Activated CD8-positive, alpha-beta T cell treated with anti-CD3 and anti-CD28 coated beads, Interleukin-2, amount 10 ng/mL, durations not matched to agents 7 days and 5 days (primary cell): ENCODE data around the gene GMEB1. TPM values are rescaled to one million over a fixed set of nuclear protein-coding genes. Genes with fewer than 3 reads are reported as not detected.
"Not testable (repeated sequence)": the region's sequence is repeated elsewhere in the genome, so short reads cannot be mapped to it uniquely, and the experiment has no call there.

Source experiments
- ATAC-seq: fragments of 150-1000 bp; cut with Tn5 transposase; one replicate; pipeline ENCODE4 v1.10.0; 2021; ENCODE audit warnings: moderate library complexity
- CTCF ChIA-PET: fragments of 350-600 bp; sonication (Branson Sonifier 250); formaldehyde crosslinking; loops from one replicate; lab custom pipeline; 2021; ENCODE audit warnings: antibody characterized with exemption; lab: Charles Lee
- POLR2A ChIA-PET: fragments of 350-600 bp; sonication (Branson Sonifier 250); formaldehyde crosslinking; loops from one replicate; lab custom pipeline; 2021; ENCODE audit warnings: antibody characterized with exemption; lab: Charles Lee
- DNase-seq: peaks from one replicate; pipeline ENCODE4 v3.0.0-alpha.2; 2020
- H3K27ac Mint-ChIP-seq: one replicate; pipeline ENCODE4 v1.8.0; 2021; ENCODE audit warnings: mild to moderate bottlenecking, mixed read lengths
- H3K27me3 Mint-ChIP-seq: one replicate; pipeline ENCODE4 v1.8.0; 2021; ENCODE audit warnings: low read depth, mixed read lengths
- H3K36me3 Mint-ChIP-seq: one replicate; pipeline ENCODE4 v1.8.0; 2021; ENCODE audit warnings: low read depth, mixed read lengths
- H3K4me1 Mint-ChIP-seq: one replicate; pipeline ENCODE4 v1.8.0; 2021; ENCODE audit warnings: low read depth, mixed read lengths
- H3K4me3 Mint-ChIP-seq: one replicate; pipeline ENCODE4 v1.8.0; 2021; ENCODE audit warnings: mild to moderate bottlenecking, mixed read lengths
- H3K9me3 Mint-ChIP-seq: one replicate; pipeline ENCODE4 v1.8.0; 2022; ENCODE audit warnings: mixed read lengths; ENCODE audit not compliant: insufficient read depth
- total RNA-seq, 2 experiments: library from RNA; stranded (reverse); gene quantifications; one replicate each; pipeline ENCODE4 v1.2.3, GENCODE V29; 2021

The GMEB1 gene
- 10 to 100 TPM; 35.5 to 36.4 TPM for total RNA-seq

DNA sequence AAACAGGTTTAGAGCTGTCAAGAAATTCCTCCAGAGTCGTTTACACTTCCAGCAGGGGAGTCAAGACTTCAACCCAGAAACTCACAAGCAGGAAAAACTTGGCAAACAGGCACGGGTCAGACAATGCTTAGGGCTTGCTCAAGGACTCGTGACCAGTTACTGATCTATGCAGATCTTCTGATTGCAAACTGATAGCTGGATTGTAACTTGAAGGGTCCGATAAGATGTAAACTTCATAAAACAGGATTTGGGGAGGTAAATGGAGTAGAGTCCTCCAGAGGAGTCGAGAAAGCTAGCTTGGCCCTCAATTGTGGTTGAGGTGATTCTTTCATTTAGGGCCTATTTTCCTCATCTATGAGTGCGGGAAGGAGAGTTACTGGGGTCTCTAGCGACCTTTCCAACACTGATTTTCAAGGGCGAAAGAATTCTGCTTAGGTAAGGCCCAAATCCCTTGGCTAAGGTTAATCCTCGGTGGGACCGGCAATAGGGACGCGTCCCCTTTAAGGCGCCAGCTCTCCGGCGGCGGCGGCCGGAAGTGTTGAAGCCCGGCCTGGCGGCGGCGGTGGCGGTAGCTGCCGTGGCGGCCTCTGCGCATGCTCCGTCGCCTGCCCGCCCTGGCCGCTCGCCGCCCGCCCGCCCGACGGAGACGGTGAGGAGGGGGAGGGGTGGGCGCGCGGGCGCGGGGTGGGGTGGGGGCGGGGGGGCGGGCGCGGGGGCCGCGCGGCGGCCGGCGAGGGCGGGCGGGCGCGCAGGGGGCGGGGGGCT is at the start of gene GMEB1:
Gene GMEB1 (plus strand): TSS at position 594 of the 765 bp plus-strand sequence. CDS start 14,829 bp downstream, outside the sequence.
- ChIA-PET CTCF (interaction anchor here (0.6 to 2.4 kb wide), 9 partner anchors 20 to 209 kb away, joined by 3 to 26 read pairs (median 5); partner anchors contain the start of genes RNU11, TAF12 and YTHDF2), POLR2A (interaction anchor here (0.6 to 7.4 kb wide), 24 partner anchors 9 to 419 kb away, joined by 3 to 185 read pairs (median 4); partner anchors contain the start of genes MED18, RCC1, RNU11 and SESN2)
- Mint-ChIP-seq H3K27me3 (no peaks in the 10 kb centered on the region), H3K27ac (peak within 1 kb of the TSS; percentile 96), H3K36me3 (peaks cover 5% of the 10 kb centered on the region), H3K4me3 (peak within 1 kb of the TSS; percentile 87), H3K9me3 (no peaks in the 10 kb centered on the region), H3K4me1 (peaks cover 10% of the 10 kb centered on the region)
- peak; percentile 89 for DNase-seq
- peak; percentile 76 for ATAC-seq

DNA sequence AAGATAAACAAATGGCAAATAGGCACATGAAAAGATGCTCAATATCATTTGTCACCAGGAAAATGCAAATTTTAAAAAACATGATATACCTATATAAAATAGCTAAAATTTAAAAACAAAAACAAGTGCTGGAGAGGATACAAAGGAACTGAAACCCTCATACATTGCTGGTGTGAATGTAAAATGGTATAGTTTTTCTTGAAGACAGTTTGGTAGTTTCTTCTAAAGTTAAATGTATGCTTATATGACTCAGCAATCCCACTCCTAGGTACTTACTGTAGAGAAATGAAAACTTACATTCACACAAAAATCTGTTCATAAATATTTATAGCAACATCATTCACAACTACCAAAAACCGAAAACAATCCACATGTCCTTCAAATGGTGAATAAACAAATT is 36.9 kb upstream of the GMEB1 start:
- DNase-seq (no peak), ATAC-seq (no peak)
- Mint-ChIP-seq H3K9me3 (no peaks in the 10 kb centered on the region), H3K27ac (no peak overlapping the region), H3K4me1 (no peaks in the 10 kb centered on the region), H3K27me3 (no peaks in the 10 kb centered on the region), H3K36me3 (peaks cover 2% of the 10 kb centered on the region), H3K4me3 (no peak overlapping the region)
- ChIA-PET POLR2A (no interaction called here), CTCF (interaction anchor here (1.1 to 2.3 kb wide), 2 partner anchors 9 to 105 kb away, joined by 3 to 6 read pairs; partner anchors contain the start of gene YTHDF2)

DNA sequence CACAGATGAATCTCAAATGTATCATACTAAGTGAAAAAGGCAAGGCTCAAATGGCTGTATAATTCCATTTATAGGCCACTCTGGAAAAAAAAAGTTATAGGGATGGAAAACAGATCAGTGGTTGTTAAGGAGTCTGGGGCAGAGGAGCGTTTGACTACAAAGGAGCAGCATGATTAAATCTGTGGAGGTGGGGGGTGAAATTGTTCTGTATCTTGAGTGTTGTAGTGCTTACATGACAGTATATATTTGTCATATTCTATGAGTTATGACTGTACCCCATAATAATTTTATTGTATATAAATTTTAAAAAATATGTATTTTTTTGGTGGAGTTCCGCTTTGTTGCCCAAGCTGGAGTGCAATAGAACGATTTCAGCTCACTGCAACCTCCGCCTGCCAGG is 36.0 kb upstream of the GMEB1 start:
- Mint-ChIP-seq H3K27me3 (no peaks in the 10 kb centered on the region), H3K36me3 (peaks cover 2% of the 10 kb centered on the region), H3K9me3 (no peaks in the 10 kb centered on the region), H3K27ac (no peak overlapping the region), H3K4me1 (no peaks in the 10 kb centered on the region), H3K4me3 (no peak overlapping the region)
- ATAC-seq (no peak), DNase-seq (no peak)
- POLR2A ChIA-PET, result interaction anchor here (0.6 to 1.1 kb wide), 2 partner anchors 15 to 37 kb away, joined by 3 read pairs; no protein-coding TSS in a partner anchor
- CTCF ChIA-PET, result no interaction called here

- H3K36me3 Mint-ChIP-seq, result peaks cover 7% of the 10 kb centered on the region
- POLR2A ChIA-PET, result interaction anchor here (0.6 to 5.0 kb wide), 7 partner anchors 8 to 192 kb away, joined by 3 to 59 read pairs (median 4); partner anchors contain the start of genes GMEB1 and YTHDF2
- DNase-seq (peak; percentile 60), ATAC-seq (no peak)
- H3K27ac Mint-ChIP-seq, result no peak overlapping the region
- CTCF ChIA-PET, result interaction anchor here (0.5 to 3.2 kb wide), 18 partner anchors 10 to 592 kb away, joined by 3 to 30 read pairs (median 4); partner anchors contain the start of genes GMEB1, RCC1 and YTHDF2
- no peaks in the 10 kb centered on the region for H3K27me3 Mint-ChIP-seq
- H3K4me3 Mint-ChIP-seq, result peak overlapping the region; percentile 99
- no peaks in the 10 kb centered on the region for H3K9me3 Mint-ChIP-seq
- peaks cover 39% of the 10 kb centered on the region for H3K4me1 Mint-ChIP-seq
These were observed 27.8 kb upstream of the GMEB1 start for GRCh38 chr1:28640766-28641165.

- peaks cover 7% of the 10 kb centered on the region for H3K36me3 Mint-ChIP-seq
- H3K27ac Mint-ChIP-seq, result peak overlapping the region; percentile 99
- no peaks in the 10 kb centered on the region for H3K9me3 Mint-ChIP-seq
- peaks cover 44% of the 10 kb centered on the region for H3K4me1 Mint-ChIP-seq
- ATAC-seq (peak; percentile 24), DNase-seq (no peak)
- no peaks in the 10 kb centered on the region for H3K27me3 Mint-ChIP-seq
- POLR2A ChIA-PET, result interaction anchor here (0.6 to 5.0 kb wide), 23 partner anchors 10 to 585 kb away, joined by 3 to 59 read pairs (median 5); partner anchors contain the start of genes ATP5IF1, GMEB1, MED18 and RCC1
- H3K4me3 Mint-ChIP-seq, result peak overlapping the region; percentile 99
- CTCF ChIA-PET, result interaction anchor here (0.6 to 3.9 kb wide), 12 partner anchors 26 to 560 kb away, joined by 3 to 36 read pairs (median 7); partner anchors contain the start of genes GMEB1, SRSF4 and YTHDF2
These were observed 26.3 kb upstream of the GMEB1 start for GRCh38 chr1:28642056-28642846.

- Mint-ChIP-seq H3K9me3 (no peaks in the 10 kb centered on the region), H3K27ac (peak within 1 kb of the TSS; percentile 99), H3K4me1 (peaks cover 51% of the 10 kb centered on the region), H3K27me3 (no peaks in the 10 kb centered on the region), H3K36me3 (peaks cover 7% of the 10 kb centered on the region), H3K4me3 (peak within 1 kb of the TSS; percentile 99)
- ATAC-seq (peak; percentile 90), DNase-seq (peak; percentile 94)
- POLR2A ChIA-PET, result interaction anchor here (0.6 to 5.0 kb wide), 27 partner anchors 14 to 586 kb away, joined by 3 to 59 read pairs (median 4); partner anchors contain the start of genes ATP5IF1, GMEB1, MED18 and RCC1
- CTCF ChIA-PET, result interaction anchor here (0.6 to 3.9 kb wide), 14 partner anchors 26 to 560 kb away, joined by 3 to 36 read pairs (median 4); partner anchors contain the start of genes GMEB1, SRSF4 and YTHDF2
These were observed 25.5 kb upstream of the GMEB1 start, which contains the start of gene TAF12 for GRCh38 chr1:28642847-28643635. TAF12 (minus strand) TSS chr1:28643067; CDS start chr1:28622081, 20,986 bp downstream.

GRCh38 chr1:28644494-28644893 is 24.1 kb upstream of the GMEB1 start:
- peaks cover 7% of the 10 kb centered on the region for H3K36me3 Mint-ChIP-seq
- ChIA-PET CTCF (interaction anchor here (1.2 to 3.9 kb wide), 4 partner anchors 92 to 537 kb away, joined by 4 to 36 read pairs (median 13); partner anchors contain the start of genes SRSF4 and YTHDF2), POLR2A (interaction anchor here (1.9 to 5.0 kb wide), 6 partner anchors 25 to 139 kb away, joined by 10 to 59 read pairs (median 26); partner anchors contain the start of genes GMEB1, RCC1, TRNAU1AP and YTHDF2)
- H3K27ac Mint-ChIP-seq, result peak overlapping the region; percentile 99
- ATAC-seq (no peak), DNase-seq (no peak)
- H3K4me3 Mint-ChIP-seq, result peak overlapping the region; percentile 99
- no peaks in the 10 kb centered on the region for H3K9me3 Mint-ChIP-seq
- no peaks in the 10 kb centered on the region for H3K27me3 Mint-ChIP-seq
- peaks cover 60% of the 10 kb centered on the region for H3K4me1 Mint-ChIP-seq

DNA sequence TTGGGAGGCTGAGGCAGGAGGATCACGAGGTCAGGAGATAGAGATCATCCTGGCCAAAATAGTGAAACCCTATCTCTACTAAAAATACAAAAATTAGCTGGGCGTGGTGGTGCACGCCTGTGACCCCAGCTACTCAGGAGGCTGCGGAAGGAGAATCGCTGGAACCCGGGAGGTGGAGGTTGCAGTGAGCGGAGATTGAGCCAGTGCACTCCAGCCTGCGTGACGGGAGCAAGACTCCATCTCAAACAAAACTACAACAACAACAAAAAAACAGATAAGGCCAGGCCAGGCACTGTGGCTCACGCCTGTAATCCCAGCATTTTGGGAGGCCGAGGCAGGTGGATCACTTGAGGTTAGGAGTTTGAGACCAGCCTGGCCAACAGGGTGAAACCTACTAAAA is 23.2 kb upstream of the GMEB1 start:
- ChIA-PET CTCF (interaction anchor here (1.0 to 3.9 kb wide), 3 partner anchors 23 to 536 kb away, joined by 3 to 36 read pairs (median 13); partner anchors contain the start of genes GMEB1, SRSF4 and YTHDF2), POLR2A (interaction anchor here (3.2 kb wide), 1 partner anchor 24 kb away, joined by 53 read pairs; the partner anchor contains the start of gene GMEB1)
- DNase-seq, H3K27ac Mint-ChIP-seq, ATAC-seq, H3K27me3 Mint-ChIP-seq, H3K36me3 Mint-ChIP-seq, H3K9me3 Mint-ChIP-seq: not testable (repeated sequence)
- Mint-ChIP-seq H3K4me3 (peak overlapping the region; percentile 15), H3K4me1 (peaks cover 53% of the 10 kb centered on the region)

GRCh38 chr1:28646040-28646439 is 22.5 kb upstream of the GMEB1 start:
- Mint-ChIP-seq H3K9me3 (no peaks in the 10 kb centered on the region), H3K4me3 (no peak overlapping the region), H3K36me3 (peaks cover 7% of the 10 kb centered on the region), H3K27me3 (no peaks in the 10 kb centered on the region), H3K4me1 (peaks cover 47% of the 10 kb centered on the region), H3K27ac (peak overlapping the region; percentile 51)
- ChIA-PET POLR2A (interaction anchor here (1.2 kb wide), 1 partner anchor 91 kb away, joined by 3 read pairs; the partner anchor contains the start of gene YTHDF2), CTCF (no interaction called here)
- no peak for DNase-seq
- ATAC-seq, result no peak

- Mint-ChIP-seq H3K27ac (peak overlapping the region; percentile 99), H3K27me3 (no peaks in the 10 kb centered on the region), H3K36me3 (peaks cover 2% of the 10 kb centered on the region), H3K9me3 (no peaks in the 10 kb centered on the region), H3K4me1 (peaks cover 35% of the 10 kb centered on the region), H3K4me3 (peak overlapping the region; percentile 84)
- ATAC-seq (peak; percentile 66), DNase-seq (peak; percentile 94)
- ChIA-PET POLR2A (interaction anchor here (0.6 to 4.6 kb wide), 42 partner anchors 9 to 555 kb away, joined by 3 to 185 read pairs (median 4); partner anchors contain the start of genes ATP5IF1, EPB41, GMEB1 and RCC1), CTCF (interaction anchor here (1.0 to 2.0 kb wide), 3 partner anchors 20 to 88 kb away, joined by 4 to 11 read pairs (median 8); partner anchors contain the start of genes GMEB1 and YTHDF2)
These were observed 20.5 kb upstream of the GMEB1 start for GRCh38 chr1:28648008-28648473.
